Psoas muscle (tissue), 8 donors: Measurements from ENCODE around the gene SIRT7. TPM values are rescaled to one million over a fixed set of nuclear protein-coding genes. Genes with fewer than 3 reads are reported as not detected.

Experiments
- ATAC-seq, 4 donors: fragments of 200-7000 bp; cut with Tn5 transposase; one replicate each; pipeline ENCODE4 v1.9.1; 2020; ENCODE audit warnings: moderate library complexity in 3 of 4, mild to moderate bottlenecking in 2 of 4
- DNase-seq, 2 donors: peaks; one replicate each; pipeline ENCODE4 v3.0.0-alpha.2; 2020
- H3K27ac ChIP-seq: fragments of 200-600 bp; one replicate; pipeline ENCODE4 v1.8.0; 2022
- H3K27me3 ChIP-seq, 3 donors: fragments of 200-600 bp in 1 of 3; one replicate each; pipeline versions ENCODE4 v1.6.1 to v1.8.0; 2013 to 2022; ENCODE audit warnings: low read length in 2 of 3, mild to moderate bottlenecking in 2 of 3, moderate library complexity in 1 of 3; ENCODE audit not compliant: insufficient read depth in 3 of 3
- H3K36me3 ChIP-seq, 2 donors: fragments of 200-600 bp in 1 of 2; one replicate each; pipeline versions ENCODE4 v1.6.1 to v1.8.0; 2013 to 2022; ENCODE audit warnings: low read depth in 1 of 2, mild to moderate bottlenecking in 1 of 2, moderate library complexity in 1 of 2; ENCODE audit not compliant: insufficient read depth in 1 of 2
- H3K4me1 ChIP-seq: fragments of 200-600 bp; one replicate; pipeline ENCODE4 v1.8.0; 2022
- H3K4me3 ChIP-seq: fragments of 200-600 bp; one replicate; pipeline ENCODE4 v1.8.0; 2022; ENCODE audit warnings: mild to moderate bottlenecking
- H3K9me3 ChIP-seq: fragments of 200-600 bp; one replicate; pipeline ENCODE4 v1.8.0; 2022
- CTCF ChIP-seq: fragments of 200-600 bp; IDR thresholded peaks from one replicate; pipeline ENCODE4 v1.8.0; 2022; ENCODE audit warnings: antibody characterized with exemption
- WGBS, 3 donors: extraction: QIAGEN DNeasy Blood & Tissue Kit; methylation state at CpG; one replicate each; pipeline versions ENCODE4 v1.1.6 to v1.1.7; 2013; 5-methylcytosine and 5-hydroxymethylcytosine counted together
- intact Hi-C, 2 donors: fragments of 100-400 bp; cut with DNase I; formaldehyde crosslinking; loops; one replicate each; pipeline versions ENCODE4 v1.11.0 to v1.14.2; 2022
- polyA plus RNA-seq, 3 donors: library from polyadenylated mRNA; stranded (reverse); fragments of 200-250 nt; gene quantifications; one replicate each; pipeline ENCODE4 v1.2.3, GENCODE V29; 2013
- total RNA-seq, 4 donors: library from RNA; stranded (reverse); fragmentation: NEBNext Ultra II Directional in 2 of 4; extraction: Animal tissue kit (Norgen Biotek cat#: 25700) in 2 of 4; gene quantifications; one replicate each; pipeline versions ENCODE4 v1.2.1 to v1.2.4, GENCODE V29; 2021 to 2023
- donor health status: healthy with polysubstance abuse.
- donor health status: DM: no; HTN: no; CAD: no; lungs with moderate emphysema.
- donor health status: Bipolar disorder and iron deficiency.
- donor health status: healthy.
- donor health status: DM: yes; HTN: yes; CAD: no.
- donor health status: DM: no; HTN: no; CAD: no.
- donor health status: DM: no; HTN: no; CAD: no.
- donor health status: DM: yes; HTN: yes; CAD: no.

Gene SIRT7
- total and polyA plus RNA-seq, 7 donors = 3.9 to 14.2 (median 7.6) TPM

GRCh38 chr17:81929253-81930141, 11.5 kb upstream of the SIRT7 start:
- DNase-seq (peak; percentile 15 to 48), ATAC-seq (no peak)
- H3K27ac ChIP-seq = no peak overlapping the region
- H3K4me3 ChIP-seq = no peak overlapping the region
- H3K27me3 ChIP-seq = no peaks in the 10 kb centered on the region
- intact Hi-C loops = no loop called here
- H3K36me3 ChIP-seq = peaks cover 0 to 3% of the 10 kb centered on the region in 2 donors
- 82 to 85% (median 85%) methylated on average over 30 to 31 of the region's 31 CpGs for WGBS, 3 donors
- TF ChIP-seq CTCF = no peak
- H3K4me1 ChIP-seq = peaks cover 16% of the 10 kb centered on the region
- H3K9me3 ChIP-seq = no peaks in the 10 kb centered on the region

- intact Hi-C loops = no loop called here
- no peak for TF ChIP-seq CTCF
- 32 to 36% (median 35%) methylated on average over 39 to 44 of the region's 44 CpGs for WGBS, 3 donors
- Histone ChIP-seq H3K9me3 (no peaks in the 10 kb centered on the region), H3K27me3 (no peaks in the 10 kb centered on the region), H3K36me3 (peaks cover 0 to 3% of the 10 kb centered on the region in 2 donors), H3K4me1 (peaks cover 24% of the 10 kb centered on the region), H3K4me3 (peak overlapping the region; percentile 91), H3K27ac (peak overlapping the region; percentile 18)
- peak; percentile 25 to 63 for DNase-seq
- ATAC-seq = no peak
Observed at GRCh38 chr17:81928544-81929252, 10.7 kb upstream of the SIRT7 start.

GRCh38 chr17:81927653-81928543, 9.9 kb upstream of the SIRT7 start, which contains the start of gene MAFG:
TSS of gene MAFG (minus strand) at chr17:81927735. CDS start at chr17:81923185, 4,550 bp downstream.
- intact Hi-C loops = no loop called here
- Histone ChIP-seq H3K36me3 (peaks cover 0 to 1% of the 10 kb centered on the region in 2 donors), H3K4me1 (peaks cover 27% of the 10 kb centered on the region), H3K9me3 (no peaks in the 10 kb centered on the region), H3K27ac (peak within 1 kb of the TSS; percentile 98), H3K27me3 (no peaks in the 10 kb centered on the region), H3K4me3 (peak within 1 kb of the TSS; percentile 91)
- 1 to 3% (median 2%) methylated on average over 45 to 98 of the region's 98 CpGs for WGBS, 3 donors
- ATAC-seq = peak; percentile 56 to 68 (median 61)
- peak; percentile 92 to 95 for DNase-seq
- peak; percentile 11 for TF ChIP-seq CTCF

- Histone ChIP-seq H3K4me1 (peaks cover 34% of the 10 kb centered on the region), H3K27me3 (no peaks in the 10 kb centered on the region), H3K36me3 (peaks cover 0 to 6% of the 10 kb centered on the region in 2 donors), H3K9me3 (no peaks in the 10 kb centered on the region), H3K27ac (peak overlapping the region; percentile 98), H3K4me3 (peak overlapping the region; percentile 91)
- 0% methylated on average over 4 to 77 of the region's 78 CpGs for WGBS, 3 donors
- intact Hi-C loops = no loop called here
- DNase-seq (no peak), ATAC-seq (no peak)
- TF ChIP-seq CTCF = no peak
Observed at GRCh38 chr17:81927152-81927652, 9.2 kb upstream of the SIRT7 start.
